GM06990 (cell line): ENCODE results near the gene DNAI4.

ENCODE experiments used
- DNase-seq: peaks from one replicate; pipeline ENCODE4 v3.0.0-alpha.2; 2011; ENCODE audit not compliant: insufficient read length; ENCODE audit errors: extremely low read depth
- H3K27me3 ChIP-seq: replicated peaks from 2 replicates; pipeline ENCODE4 v1.6.0; 2011; ENCODE audit warnings: low read length; ENCODE audit not compliant: control insufficient read depth, insufficient read depth
- H3K36me3 ChIP-seq: 2 replicates; pipeline ENCODE4 v1.5.1; 2011; ENCODE audit warnings: low read length; ENCODE audit not compliant: control insufficient read depth, insufficient read depth
- H3K4me3 ChIP-seq: replicated peaks from 2 replicates; pipeline ENCODE4 v1.5.1; 2011; ENCODE audit warnings: low read depth, mild to moderate bottlenecking, control low read depth, low read length
- CTCF ChIP-seq: IDR thresholded peaks from 2 replicates; pipeline ENCODE4 v1.5.1; 2011; ENCODE audit warnings: low read length, control low read depth, mild to moderate bottlenecking, inconsistent platforms; ENCODE audit not compliant: insufficient read depth, poor library complexity, severe bottlenecking

DNAI4 gene

GRCh38 chr1:66769512-66770229 lies 155.0 kb downstream of the DNAI4 start:
- no peak for TF ChIP-seq CTCF
- Histone ChIP-seq H3K36me3 (no peaks in the 10 kb centered on the region), H3K27me3 (no peaks in the 10 kb centered on the region), H3K4me3 (no peak overlapping the region)
- DNase-seq = no peak

GRCh38 chr1:66768965-66769364 lies 155.7 kb downstream of the DNAI4 start:
- Histone ChIP-seq H3K27me3 (no peaks in the 10 kb centered on the region), H3K4me3 (no peak overlapping the region), H3K36me3 (no peaks in the 10 kb centered on the region)
- DNase-seq = no peak
- TF ChIP-seq CTCF = no peak

DNA sequence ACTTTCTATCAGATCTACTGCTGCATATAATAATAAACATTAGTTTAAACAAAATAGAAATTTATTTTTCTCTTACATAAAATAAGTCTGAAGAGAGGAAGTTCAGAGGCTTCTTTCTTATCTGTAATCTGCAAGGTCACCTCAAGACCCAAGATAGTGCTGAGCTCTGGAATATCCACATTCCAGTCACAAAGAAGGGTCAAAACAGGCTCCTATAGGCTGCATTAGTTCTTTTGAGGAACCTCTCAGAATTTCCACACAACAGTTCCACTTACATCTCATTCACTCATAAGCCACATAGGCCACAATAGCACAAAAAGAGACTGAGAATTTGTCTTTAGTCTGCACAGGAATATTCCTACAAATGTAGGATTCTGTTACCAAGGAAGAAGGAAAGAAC lies 157.0 kb downstream of the DNAI4 start:
- H3K36me3 ChIP-seq = no peaks in the 10 kb centered on the region
- no peak for DNase-seq
- H3K4me3 ChIP-seq = no peak overlapping the region
- TF ChIP-seq CTCF = no peak
- no peaks in the 10 kb centered on the region for H3K27me3 ChIP-seq

DNA sequence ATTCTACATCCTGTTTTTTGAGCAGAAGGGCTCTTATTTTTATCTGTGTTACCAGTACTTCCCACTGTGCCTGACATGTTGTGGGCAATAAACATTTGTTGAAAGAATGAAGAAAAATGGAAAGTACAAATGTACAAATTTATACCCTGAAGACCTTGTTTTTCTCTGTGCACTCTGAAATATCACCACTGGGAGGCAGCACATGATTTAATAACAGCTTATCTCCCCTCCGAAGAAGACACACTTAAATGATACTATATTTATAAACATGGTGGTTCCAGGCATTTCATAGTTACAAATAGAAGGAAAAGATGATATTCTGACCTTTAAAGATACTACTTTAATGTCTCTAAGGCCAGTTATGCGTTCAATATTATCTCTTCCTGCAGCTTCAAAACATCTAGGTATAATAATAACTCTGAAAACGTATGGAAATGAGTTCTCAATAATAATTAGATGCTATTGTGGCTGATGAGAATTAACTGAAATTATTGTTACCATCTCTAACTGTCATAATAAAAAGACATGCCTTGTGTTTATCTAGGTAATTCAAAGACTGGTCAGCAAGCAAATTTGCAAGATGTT lies 159.6 kb downstream of the DNAI4 start:
- H3K4me3 ChIP-seq = no peak overlapping the region
- no peak for DNase-seq
- peak; percentile 65 for TF ChIP-seq CTCF
- H3K36me3 ChIP-seq = no peaks in the 10 kb centered on the region
- no peaks in the 10 kb centered on the region for H3K27me3 ChIP-seq
